ENCODE measurements around the gene GPR139.

The GPR139 gene

DNA sequence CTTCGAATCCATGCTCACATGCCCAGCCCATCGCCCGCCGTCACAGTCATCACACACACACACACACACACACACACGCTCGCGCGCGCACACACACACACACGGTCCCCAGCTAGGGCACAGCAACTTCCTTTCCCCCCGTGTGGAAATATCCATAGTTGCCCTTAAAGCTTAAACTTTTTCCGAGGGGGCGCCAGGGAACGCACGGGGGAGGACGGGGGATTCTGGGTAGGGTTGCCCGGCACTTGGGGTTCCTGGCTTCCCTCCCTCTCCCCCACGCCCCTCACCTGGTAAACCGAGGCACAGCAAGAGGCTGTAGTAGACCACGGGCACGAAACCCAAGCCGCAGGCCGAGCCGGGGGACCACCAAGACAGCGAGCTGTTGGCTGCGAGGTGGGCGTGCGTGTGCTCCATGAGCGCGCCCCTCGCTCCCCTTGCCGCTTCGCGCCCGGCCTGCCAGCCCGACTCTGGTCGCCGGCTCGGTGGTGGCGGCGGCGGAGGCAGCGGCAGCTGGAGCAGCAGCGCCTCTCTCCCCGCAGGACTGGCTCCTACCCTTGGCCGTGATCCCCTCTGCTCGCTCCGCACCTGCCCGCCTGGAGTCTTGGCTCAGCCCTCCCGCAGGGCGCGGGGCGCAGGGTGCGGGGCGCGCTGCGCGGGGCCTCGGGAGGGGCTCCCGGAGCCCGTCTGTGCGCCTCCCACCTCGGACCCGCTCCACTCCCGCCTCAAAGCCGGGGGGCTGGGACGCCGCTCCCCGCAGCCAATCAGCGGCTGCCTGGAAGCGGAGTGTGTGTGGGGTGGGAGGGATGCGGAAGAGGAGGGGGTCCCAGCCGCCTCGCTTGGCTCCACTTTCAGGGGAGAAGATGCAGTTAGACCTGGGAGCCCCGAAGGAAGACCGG is at the start of gene GPR139:
TSS of gene GPR139 (minus strand) at position 688 of the 896 bp plus-strand sequence. CDS start at position 414, 274 bp downstream.
- no peak for DNase-seq (ENCODE audit: low read depth in 2 of 2)

DNA sequence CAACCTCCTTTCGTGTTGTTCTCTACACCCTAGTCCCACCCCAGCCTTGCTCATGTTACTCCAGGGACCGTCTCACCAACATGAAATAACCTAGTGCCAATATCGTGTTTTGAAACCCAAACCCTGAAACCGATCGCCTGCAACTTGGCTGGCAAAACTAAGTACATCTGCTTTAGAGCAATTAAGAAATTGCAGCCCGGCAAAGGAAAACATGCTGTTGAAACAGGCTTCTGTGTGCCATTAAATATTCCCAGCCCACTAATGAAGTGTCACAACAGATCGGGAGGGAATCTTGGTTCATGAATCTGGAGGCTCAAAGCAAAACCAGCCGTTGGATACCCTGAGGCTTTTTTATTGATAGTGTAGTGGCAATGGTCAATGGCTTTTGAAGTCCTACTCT is 48.3 kb upstream of the GPR139 start:
- DNase-seq (ENCODE audit: low read depth in 2 of 2): no peak

DNA sequence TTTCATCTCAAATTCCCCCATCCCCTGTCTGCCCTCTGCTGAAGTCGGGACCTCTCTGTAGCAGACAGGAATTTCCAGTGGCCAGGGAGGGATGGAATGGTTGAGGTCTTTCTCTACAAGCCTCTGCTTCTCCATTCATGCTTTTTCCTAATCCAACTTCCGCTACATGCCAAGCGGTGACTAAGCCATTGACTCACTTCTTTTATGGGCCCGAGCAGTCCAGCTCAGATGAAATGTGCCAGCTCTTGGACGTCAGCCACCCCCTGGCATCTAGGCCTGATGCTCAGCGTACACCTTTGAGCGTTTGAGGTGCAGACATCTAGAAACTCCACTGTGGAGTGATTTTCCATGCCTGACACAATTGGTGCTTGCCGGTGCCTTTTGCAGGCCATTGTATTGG is 40.7 kb upstream of the GPR139 start:
- DNase-seq (ENCODE audit: low read depth in 2 of 2): no peak

DNA sequence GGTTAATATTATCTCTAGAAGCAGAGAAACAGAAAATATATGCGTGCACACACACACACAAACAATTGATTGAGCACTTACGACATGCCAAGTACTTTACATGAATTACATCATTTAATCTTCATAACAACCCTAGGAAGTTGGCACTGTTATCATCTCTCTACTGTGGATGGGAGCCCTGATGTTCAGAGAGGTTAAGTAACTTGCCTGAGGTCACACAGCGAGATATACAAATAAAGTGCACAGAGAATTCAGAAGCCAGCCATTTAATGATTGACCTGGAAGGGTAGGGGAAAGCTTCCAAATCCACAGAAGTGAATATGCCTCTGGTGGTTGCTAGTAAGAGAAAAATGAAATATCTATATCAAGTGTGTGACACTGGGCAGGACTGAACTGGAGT is 37.5 kb upstream of the GPR139 start:
- DNase-seq (ENCODE audit: low read depth in 2 of 2): no peak

DNA sequence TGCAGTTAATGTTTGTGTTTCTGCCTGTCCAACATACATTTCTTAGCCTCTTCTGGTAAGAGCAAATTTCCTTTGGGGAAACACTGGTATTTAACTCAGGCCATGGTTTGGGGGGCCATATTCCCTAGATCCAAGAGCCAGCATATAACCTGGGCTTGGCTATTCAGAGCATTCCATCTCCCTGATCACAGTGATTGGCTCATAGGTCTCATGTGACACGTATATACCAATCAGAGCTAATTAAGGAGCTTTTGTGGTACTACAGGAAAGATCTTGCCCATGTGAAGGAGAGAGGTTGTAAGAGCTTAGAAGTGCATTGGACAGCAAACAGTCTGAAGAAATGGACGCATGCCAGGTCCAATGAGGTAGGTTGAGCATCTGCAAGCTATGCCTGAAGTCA is 33.4 kb upstream of the GPR139 start:
- DNase-seq (ENCODE audit: low read depth in 2 of 2): no peak

DNA sequence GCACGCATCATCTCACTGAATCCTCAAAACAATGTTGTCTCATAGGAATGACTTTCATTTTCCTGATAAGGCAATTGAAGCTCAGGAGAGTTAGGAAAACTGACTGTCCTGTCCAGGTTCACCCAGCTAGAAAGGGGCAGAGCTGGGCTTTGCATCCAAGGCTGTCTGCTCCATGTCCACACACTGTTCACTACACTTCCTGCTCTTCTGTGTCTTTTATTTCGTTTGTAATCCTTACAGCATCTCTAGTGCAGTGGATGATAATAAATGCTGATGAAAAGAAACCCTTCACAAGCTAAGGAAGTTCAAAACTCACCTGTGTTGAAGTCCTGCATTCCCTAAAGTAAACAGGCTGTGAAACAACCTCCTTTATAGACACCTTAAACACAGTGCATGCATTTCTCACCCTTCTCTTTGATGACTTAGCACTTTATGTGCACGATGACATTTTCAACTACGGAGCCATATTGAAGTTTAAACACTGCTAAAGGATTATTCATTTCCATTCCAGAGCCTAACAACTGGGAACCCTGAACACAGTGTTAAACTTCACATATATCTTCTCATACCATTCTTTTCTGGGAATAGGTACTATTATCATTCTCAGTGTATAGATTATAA is 31.0 kb upstream of the GPR139 start:
- DNase-seq (ENCODE audit: low read depth in 2 of 2): no peak

DNA sequence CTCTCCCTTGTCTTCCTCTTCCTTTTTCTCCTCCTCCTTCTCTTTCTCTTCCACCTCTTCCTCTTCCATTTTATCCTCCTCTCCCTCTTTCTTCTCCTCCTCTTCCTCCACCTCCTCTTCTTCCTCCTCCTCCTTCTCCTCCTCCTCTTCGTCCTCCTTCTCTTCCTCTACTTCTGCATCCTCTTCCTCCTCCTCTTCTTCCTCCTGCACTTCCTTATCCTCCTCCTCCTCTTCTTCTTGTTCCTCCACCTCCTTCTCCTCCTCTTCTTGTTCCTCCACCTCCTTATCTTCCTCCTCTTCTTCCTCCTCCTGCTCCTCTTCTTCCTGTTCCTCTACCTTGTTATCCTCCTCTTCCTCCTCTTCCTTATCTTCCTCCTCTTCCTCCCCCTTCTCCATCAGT is 28.8 kb upstream of the GPR139 start:
- DNase-seq (ENCODE audit: low read depth in 2 of 2): no peak

DNA sequence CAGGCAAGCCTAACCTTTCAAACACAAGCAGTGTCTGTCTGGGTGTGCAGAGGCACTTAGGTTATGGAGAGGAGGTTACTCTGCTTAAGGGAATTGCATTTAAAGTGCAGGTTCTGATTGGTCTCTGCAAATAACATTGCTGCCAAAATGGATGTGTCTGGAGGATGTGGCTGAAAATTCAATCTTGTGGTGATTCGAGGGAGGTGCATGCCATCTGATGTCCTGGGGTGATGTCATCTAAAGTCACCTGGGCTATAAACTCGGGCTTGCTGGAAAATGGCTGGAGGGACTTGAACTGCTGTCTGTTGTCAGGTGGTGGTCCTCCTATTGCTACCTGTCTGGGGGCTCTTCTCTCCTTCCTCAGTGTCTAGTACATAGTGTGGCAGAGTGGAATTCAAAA is 28.3 kb upstream of the GPR139 start:
- no peak for DNase-seq (ENCODE audit: low read depth in 2 of 2)

DNA sequence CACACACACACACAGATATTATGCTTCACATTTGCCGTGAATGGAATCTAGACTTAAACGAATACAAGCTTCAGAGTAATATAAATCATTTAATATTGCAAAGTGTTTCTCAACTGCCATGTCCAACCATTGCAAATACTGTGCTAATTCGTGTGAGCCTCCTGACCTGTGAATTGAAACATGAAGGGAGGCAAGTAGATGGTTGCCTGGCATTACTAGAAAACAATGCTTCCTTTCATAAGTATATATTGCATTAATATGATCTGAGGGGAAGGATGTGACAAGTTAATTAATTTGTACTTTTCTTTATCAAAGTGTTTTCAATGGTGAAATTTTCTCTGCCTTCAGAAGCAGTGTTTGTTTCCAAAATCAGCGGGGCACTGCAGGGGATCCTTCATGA is 25.7 kb upstream of the GPR139 start:
- DNase-seq (ENCODE audit: low read depth in 2 of 2): no peak

DNA sequence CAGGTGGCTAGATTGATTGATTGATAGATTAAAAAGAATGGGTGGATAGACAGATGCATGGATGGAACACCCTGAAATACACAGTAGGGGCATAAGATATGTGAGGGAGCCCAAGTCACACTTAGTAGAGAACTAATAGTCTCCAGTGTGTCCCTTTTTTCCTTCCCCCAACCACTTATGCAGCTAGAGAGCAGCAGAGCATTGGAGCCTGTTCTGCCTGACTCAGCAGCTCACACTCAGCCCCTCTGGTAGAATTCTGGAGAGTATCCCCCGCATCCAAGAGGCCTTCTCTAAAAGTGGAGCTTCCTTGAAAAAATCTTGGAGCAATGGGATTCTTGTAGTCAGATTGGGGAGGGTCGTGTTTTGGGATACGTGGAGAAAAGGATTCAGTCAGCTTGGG is 20.5 kb upstream of the GPR139 start:
- DNase-seq (ENCODE audit: low read depth in 2 of 2): no peak

DNA sequence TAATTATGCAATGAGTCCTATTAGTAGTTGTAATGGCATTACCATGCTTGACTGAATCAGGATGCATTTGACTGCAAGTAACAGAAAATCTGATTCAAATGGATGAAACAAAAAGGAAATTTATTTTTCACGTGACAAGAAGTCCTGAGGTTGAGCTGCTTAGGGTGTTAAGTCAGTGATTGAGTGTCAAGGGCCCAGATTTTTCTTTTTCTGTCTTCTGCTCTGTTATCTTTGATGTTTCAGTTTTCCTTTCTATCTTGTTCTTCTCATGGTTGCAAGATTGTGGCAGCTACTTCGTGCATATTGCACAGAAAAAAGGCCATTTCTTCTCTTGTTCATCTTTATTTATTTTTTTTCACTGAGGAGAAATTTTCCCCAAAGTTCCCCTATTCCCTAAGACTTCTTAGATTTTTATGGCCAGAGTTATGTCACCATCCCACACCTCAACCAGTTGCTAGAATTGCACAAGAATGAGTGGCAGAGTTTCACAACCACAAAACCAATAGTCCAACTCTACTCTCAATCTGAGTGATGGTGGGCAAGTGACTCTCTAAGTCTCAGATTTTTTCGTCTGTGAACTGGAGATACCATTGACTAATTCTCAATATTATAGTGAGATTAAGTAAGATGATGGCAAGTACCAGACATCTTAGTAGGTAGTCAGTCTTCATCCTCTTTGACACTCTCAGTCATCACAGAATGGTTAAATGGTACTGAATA is 15.7 kb upstream of the GPR139 start:
- no peak for DNase-seq (ENCODE audit: low read depth in 2 of 2)

DNA sequence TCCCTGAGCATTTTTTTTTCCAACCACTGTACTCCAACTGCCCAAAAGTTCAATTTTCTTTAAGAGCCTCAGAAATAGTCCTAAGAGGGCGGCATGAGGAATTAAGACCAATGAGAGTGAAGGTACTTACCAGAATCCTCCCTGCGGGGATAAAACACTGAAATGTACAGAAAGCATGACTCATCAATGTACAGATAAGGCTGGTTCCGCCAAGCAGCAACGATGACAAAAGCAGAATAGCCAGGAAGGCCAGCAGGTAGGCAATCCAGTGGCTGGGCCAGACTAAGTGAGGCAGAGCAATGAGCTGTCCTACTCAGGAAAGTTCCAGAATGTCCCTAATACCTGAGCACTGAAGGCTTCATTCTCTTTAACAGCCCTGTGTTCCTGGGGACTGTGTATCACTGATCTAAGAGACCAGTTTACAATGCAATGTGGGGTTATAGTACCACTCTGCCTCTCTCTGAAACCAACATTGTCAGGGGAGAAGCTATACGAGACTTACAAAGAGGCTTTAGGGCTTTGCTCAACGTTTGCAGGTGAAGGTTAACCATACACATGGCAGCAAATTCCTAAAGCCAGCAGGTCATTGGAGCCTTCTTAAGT is 11.0 kb upstream of the GPR139 start:
- DNase-seq (ENCODE audit: low read depth in 2 of 2): no peak

DNA sequence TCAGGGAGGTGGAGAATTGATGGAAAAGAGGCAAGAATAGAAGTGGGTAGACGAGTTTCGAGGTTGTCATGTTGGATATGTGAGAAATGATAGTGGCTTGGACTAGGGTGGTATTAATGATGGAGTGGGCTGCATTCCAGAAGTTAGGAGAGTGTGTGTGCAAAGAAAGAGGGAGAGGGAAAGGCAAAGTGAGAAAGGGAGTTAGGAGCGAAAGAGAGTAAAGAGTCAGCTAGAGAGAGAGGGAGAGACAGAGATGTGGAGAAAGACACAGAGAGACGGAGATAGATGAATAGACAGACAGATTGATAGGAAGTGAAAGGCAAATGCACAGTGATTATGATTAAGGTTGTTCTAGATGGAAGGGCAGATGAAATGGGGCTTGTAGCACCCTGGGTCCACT is 5.4 kb upstream of the GPR139 start:
- DNase-seq (ENCODE audit: low read depth in 2 of 2): no peak

DNA sequence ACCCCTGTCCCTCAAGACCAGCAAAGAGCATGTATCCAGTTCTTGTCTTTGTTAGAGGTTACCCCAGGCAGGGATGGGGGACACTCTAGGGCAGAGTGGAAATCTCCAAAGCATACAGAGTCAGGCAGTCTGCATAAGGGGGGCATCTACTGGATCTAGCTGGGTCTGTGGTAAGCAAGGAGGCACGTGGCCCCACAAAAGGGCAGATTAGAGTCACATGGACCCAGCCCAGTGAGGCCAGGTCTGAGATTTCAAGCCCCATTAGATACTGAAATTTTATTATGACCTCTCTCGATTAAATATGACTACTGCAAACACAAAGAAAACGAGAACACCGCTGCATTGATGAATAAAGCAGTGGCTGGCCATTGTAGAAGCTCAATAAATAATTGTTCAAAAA is 1.6 kb upstream of the GPR139 start:
- no peak for DNase-seq (ENCODE audit: low read depth in 2 of 2)

DNA sequence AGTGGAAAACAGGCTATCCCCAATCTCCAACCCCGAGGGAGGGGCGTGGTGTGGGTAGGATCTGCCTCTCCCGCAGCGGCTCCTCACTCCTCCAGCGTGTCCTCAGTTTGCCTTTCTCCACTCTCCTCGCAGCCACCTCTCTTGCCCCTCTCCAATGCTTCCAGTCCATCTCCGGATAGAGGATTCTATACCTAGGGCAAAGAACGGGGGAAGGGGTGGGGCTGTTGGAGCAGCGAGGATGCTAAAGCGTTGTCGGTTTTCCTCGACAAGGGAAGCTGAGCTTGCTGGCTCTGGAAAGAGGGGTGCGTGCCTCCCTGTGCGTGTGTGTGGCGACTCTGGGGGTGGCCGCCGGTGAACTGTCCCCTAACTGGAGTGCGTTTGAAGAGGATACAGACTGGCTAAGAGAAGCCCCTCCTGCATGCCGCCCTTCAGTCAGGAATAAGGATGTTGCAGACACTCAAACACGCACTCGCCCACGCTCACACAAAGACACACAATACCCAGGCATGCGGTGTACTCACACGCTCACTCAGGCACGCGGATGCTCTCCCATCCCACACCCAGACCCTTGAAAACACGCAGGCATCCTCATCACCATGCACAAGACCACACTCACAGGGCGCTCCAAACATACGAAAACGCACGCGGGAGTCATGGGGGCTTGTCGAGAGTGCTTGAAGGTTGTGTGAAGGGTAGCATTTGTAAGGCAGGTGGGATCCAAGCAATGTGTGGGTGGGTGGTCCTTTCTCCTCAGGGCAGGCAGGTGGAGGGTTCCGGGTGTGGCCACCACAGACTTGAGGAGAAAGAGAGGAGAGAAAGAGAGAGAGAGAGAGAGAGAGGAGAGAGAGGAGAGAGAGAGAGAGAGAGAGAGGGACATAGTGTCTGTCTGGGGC is 655 bp upstream of the GPR139 start:
- no peak for DNase-seq (ENCODE audit: low read depth in 2 of 2)

DNA sequence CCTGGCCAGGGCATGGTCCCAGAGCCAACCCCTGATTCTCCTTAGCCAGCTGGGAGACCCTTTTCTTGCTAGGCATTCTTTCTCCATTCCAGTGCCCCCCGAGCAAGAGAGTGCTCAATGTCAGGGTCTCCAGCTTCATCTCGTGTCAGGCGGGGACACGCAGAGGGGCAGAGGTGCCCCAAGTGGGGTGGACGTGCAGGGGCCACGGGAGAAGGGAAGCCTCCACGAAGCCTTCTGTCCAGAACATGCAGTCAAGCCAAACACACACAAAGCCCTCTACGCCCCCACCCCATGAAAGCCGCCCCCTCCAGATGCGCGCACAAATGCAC is 852 bp downstream of the GPR139 start:
- DNase-seq (ENCODE audit: low read depth in 2 of 2): no peak

DNA sequence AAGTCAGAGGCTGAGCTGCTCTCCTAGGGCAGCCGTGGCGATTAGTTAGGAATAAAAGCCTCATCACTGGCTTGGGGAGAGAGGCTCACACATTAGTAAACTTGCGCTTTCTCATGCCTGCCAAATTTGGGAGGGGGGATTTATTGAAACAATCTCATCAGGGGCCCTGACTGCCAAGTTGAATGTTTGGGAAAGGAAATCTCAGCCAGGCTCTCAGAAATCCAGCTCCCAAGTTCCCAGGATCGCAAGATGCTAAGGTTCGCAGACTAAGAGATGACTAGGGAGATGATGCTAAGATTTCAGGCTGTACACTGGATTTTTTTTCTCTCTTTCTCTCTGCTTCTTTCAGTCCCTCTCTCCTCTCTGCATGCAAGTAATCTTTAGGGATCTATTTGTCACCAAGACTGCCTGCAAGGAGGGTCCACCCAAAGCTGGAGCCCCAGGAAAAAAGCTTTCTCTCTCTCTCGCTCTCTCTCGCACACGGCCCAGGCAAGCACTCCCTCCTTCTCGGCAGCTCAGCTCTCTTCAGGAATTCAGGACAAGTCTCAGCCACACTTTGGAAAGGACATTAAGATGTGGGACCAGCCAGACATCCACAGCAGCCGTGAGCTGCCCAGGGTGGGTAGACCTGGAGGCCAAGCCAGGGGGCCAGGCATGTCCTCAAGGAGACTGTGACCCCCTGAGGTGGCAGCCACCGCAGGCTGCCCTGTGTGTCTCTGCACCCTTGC is 1.4 kb downstream of the GPR139 start:
- DNase-seq (ENCODE audit: low read depth in 2 of 2): no peak

DNA sequence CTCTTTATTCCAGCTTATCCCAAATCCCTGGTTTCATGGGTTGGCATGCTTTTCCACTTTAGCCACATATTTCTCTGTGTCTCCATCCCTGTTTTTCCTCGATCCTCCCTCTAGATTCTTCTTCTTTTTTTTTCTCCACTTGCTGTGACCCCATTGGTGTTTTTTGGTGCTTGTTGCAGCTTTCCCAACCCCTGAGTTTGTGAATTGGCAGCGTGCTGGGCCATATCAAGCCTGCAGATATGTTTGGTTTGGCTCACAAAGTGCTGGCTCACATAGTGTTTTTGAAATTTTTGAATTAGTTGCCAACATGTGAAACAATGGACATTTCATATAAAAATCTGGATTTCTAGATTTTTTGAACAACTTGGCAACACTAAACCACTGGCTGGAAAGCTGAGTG is 8.8 kb downstream of the GPR139 start:
- DNase-seq (ENCODE audit: low read depth in 2 of 2): no peak

DNA sequence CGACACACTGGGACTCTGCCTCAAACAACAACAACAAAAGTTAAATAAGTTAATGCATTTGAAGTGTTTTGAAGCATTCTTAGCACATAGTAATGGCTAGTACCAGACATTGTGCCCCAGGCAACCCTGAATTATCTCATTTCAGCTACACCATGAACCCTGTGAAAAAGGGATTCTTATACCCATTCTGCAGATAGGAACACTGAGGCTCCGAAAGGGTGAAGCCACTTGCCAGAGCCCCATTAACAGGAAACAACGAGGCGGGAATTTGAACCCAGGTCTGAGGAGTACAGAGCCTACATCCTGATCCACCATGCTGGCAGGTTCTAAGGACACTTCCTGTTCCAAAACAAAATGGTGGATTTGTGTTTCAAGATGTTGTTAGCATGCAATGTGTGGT is 9.2 kb downstream of the GPR139 start:
- no peak for DNase-seq (ENCODE audit: low read depth in 2 of 2)

DNA sequence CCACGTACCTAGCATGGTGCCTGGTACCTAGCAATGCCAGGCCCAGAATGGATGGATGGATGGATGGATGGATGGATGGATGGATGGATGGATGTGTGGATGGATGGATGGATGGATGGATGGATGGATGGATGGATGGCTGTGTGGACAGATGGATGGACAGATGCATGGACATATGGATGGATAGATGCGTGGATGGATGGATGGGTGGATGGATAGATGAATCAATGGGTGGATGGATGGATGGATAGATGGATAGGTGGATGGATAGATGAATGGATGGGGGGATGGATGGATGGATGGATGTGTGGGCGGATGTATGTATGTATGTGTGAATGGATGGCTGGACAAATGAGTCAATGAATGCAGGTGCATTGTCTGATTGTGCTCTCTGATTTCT is 12.6 kb downstream of the GPR139 start:
- no peak for DNase-seq (ENCODE audit: low read depth in 2 of 2)

DNA sequence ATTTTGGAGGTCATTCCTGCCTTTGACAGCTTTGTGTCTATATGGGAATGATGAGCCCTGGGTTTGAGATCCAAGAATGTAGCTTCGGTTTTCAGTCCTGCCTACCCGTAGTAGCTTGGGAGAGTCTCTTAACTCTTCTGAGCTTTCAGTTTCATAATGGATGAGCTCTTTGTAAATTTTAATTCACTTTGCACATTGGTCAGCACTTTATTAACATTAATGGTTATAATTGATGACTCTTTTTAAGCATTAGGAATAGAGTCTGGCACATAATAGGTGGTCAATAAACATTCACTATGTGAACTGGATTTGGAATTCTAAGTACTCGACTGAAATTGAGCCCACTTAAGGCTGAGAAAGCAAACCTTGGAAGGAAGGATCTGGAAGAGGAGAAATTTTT is 17.3 kb downstream of the GPR139 start:
- DNase-seq (ENCODE audit: low read depth in 2 of 2): no peak
